Sigmoid colon (tissue), 7 donors: Measurements from ENCODE around the gene SLC26A9. TPM values are rescaled to one million over a fixed set of nuclear protein-coding genes. Genes with fewer than 3 reads are reported as not detected.

Experiments used
- DNase-seq: peaks from one replicate; pipeline ENCODE4 v3.0.0-alpha.2; 2019
- H3K27ac ChIP-seq, 4 donors: fragments of 200-600 bp; sonication (generic); one replicate each; pipeline ENCODE4 v1.5.1; 2016 to 2019; ENCODE audit warnings: mild to moderate bottlenecking in 1 of 4
- H3K27me3 ChIP-seq, 3 donors: fragments of 200-600 bp; sonication (generic); one replicate each; pipeline ENCODE4 v1.5.1; 2019; ENCODE audit warnings: mild to moderate bottlenecking in 1 of 3
- H3K36me3 ChIP-seq, 4 donors: fragments of 200-600 bp; sonication (generic); one replicate each; pipeline ENCODE4 v1.5.1; 2016 to 2019
- H3K4me1 ChIP-seq, 4 donors: fragments of 200-600 bp; sonication (generic); one replicate each; pipeline ENCODE4 v1.5.1; 2017 to 2019
- H3K4me3 ChIP-seq, 4 donors: fragments of 200-600 bp; sonication (generic); one replicate each; pipeline ENCODE4 v1.5.1; 2017 to 2019; ENCODE audit warnings: mild to moderate bottlenecking in 2 of 4, moderate library complexity in 1 of 4
- H3K9me3 ChIP-seq, 4 donors: fragments of 200-600 bp in 3 of 4; sonication (generic) in 3 of 4; one replicate each; pipeline versions ENCODE4 v1.5.1 to v1.6.1; 2013 to 2019
- CTCF ChIP-seq, 4 experiments: fragments of 450-650 bp in 3 of 4; fragments of 200-600 bp in 1 of 4; IDR thresholded peaks; one replicate each; pipeline ENCODE4 v1.5.1; 2016 to 2019; ENCODE audit warnings: antibody characterized with exemption in 4 of 4, mild to moderate bottlenecking in 3 of 4, moderate library complexity in 2 of 4
- EP300 ChIP-seq, 4 donors: sonication (generic); formaldehyde crosslinking; IDR thresholded peaks; one replicate each; pipeline ENCODE4 v1.6.1; 2017; ENCODE audit warnings: antibody characterized with exemption in 4 of 4
- POLR2A ChIP-seq, 2 donors: fragments of 450-650 bp; IDR thresholded peaks; one replicate each; pipeline ENCODE4 v1.6.1; 2016; ENCODE audit warnings: antibody characterized with exemption in 2 of 2, mild to moderate bottlenecking in 2 of 2, moderate library complexity in 2 of 2
- POLR2AphosphoS5 ChIP-seq, 4 donors: sonication (generic); formaldehyde crosslinking; IDR thresholded peaks; one replicate each; pipeline ENCODE4 v1.6.1; 2017; ENCODE audit warnings: antibody characterized with exemption in 4 of 4
- WGBS, 2 donors: extraction: QIAGEN DNeasy Blood & Tissue Kit; methylation state at CpG; one replicate each; pipeline ENCODE4 v1.1.7; 2013; 5-methylcytosine and 5-hydroxymethylcytosine counted together
- intact Hi-C: fragments of 100-400 bp; cut with DNase I; formaldehyde crosslinking; loops from one replicate; pipeline ENCODE4 v1.15.1; 2023
- polyA plus RNA-seq, 3 donors: library from polyadenylated mRNA; stranded (reverse); fragments of 200-250 nt; gene quantifications; one replicate each; pipeline ENCODE4 v1.2.3, GENCODE V29; 2013
- total RNA-seq, 4 donors: library from RNA; depleted of rRNA; stranded (reverse); fragments of >200 nt; gene quantifications; one replicate each; pipeline ENCODE4 v1.1.0, GENCODE V29; 2016
- donor health status: healthy with polysubstance abuse.
- donor health status: Bipolar disorder and iron deficiency.
- donor health status: healthy.

The SLC26A9 gene
- total and polyA plus RNA-seq, 7 donors: 0.60 TPM; not detected in 6

- intact Hi-C loops: no loop called here
- no peak for TF ChIP-seq EP300 (IDR thresholded peaks at IDR 0.05)
- no peak for TF ChIP-seq POLR2A (IDR thresholded peaks at IDR 0.05)
- TF ChIP-seq POLR2AphosphoS5 (IDR thresholded peaks at IDR 0.05): no peak
- no peak for TF ChIP-seq CTCF (IDR thresholded peaks at IDR 0.05)
- no peak for DNase-seq
- no peak overlapping the region for H3K27ac ChIP-seq
- no peaks in the 10 kb centered on the region for H3K4me1 ChIP-seq
- H3K4me3 ChIP-seq: no peak overlapping the region
- 73 to 78% methylated on average over 2 of the region's 2 CpGs for WGBS, 2 donors
- H3K9me3 ChIP-seq: no peaks in the 10 kb centered on the region
- H3K27me3 ChIP-seq: no peaks in the 10 kb centered on the region
- H3K36me3 ChIP-seq: no peaks in the 10 kb centered on the region
These were observed 73.0 kb downstream of the SLC26A9 start for GRCh38 chr1:205870236-205870635.

Other genes starting within 250 kb of the SLC26A9 start
- gene NUCKS1, start 193.3 kb downstream of the SLC26A9 start, total RNA-seq: 100 to 1,000 TPM in 2 of 4 donors, 10 to 100 TPM in 2; 88.9 to 112 (median 98.5) TPM
- 10 to 100 TPM; 22.2 to 39.4 (median 27.0) TPM for gene NUCKS1, start 193.3 kb downstream of the SLC26A9 start, polyA plus RNA-seq
- 10 to 100 TPM; 19.8 to 28.5 (median 23.2) TPM for gene RAB29, start 168.0 kb downstream of the SLC26A9 start, total RNA-seq
- 10 to 100 TPM in 1 of 3 donors, 1 to 10 TPM in 2; 6.9 to 18.1 (median 8.4) TPM for gene RAB29, start 168.0 kb downstream of the SLC26A9 start, polyA plus RNA-seq
- 10 to 100 TPM; 11.4 to 46.3 (median 14.8) TPM for gene SLC41A1, start 130.3 kb downstream of the SLC26A9 start, total RNA-seq
- gene SLC41A1, start 130.3 kb downstream of the SLC26A9 start, polyA plus RNA-seq: 1 to 10 TPM; 1.8 to 7.9 (median 2.3) TPM
- gene PM20D1, start 93.3 kb downstream of the SLC26A9 start, total RNA-seq: under 1 TPM in 1 of 4 donors, not detected in 3; 0.36 TPM
- under 1 TPM in 1 of 3 donors, not detected in 2; 0.19 TPM for gene PM20D1, start 93.3 kb downstream of the SLC26A9 start, polyA plus RNA-seq
- 1 to 10 TPM in 3 of 4 donors, under 1 TPM in 1; 0.27 to 5.3 (median 2.0) TPM for gene RAB7B, start 59.9 kb upstream of the SLC26A9 start, total RNA-seq
- gene RAB7B, start 59.9 kb upstream of the SLC26A9 start, polyA plus RNA-seq: 1 to 10 TPM in 2 of 3 donors, under 1 TPM in 1; 0.69 to 2.1 (median 1.2) TPM
- gene CTSE, start 80.4 kb upstream of the SLC26A9 start, total RNA-seq: not detected
- 1 to 10 TPM; 4.4 to 9.0 (median 8.6) TPM for gene CTSE, start 80.4 kb upstream of the SLC26A9 start, polyA plus RNA-seq
- 1 to 10 TPM in 1 of 4 donors, not detected in 3; 3.6 TPM for gene RHEX, start 109.7 kb upstream of the SLC26A9 start, total RNA-seq
- gene RHEX, start 109.7 kb upstream of the SLC26A9 start, polyA plus RNA-seq: 1 to 10 TPM in 1 of 3 donors, under 1 TPM in 1, not detected in 1; 0.54 to 2.4 TPM
- under 1 TPM in 1 of 4 donors, not detected in 3; 0.36 TPM for gene AVPR1B, start 173.9 kb upstream of the SLC26A9 start, total RNA-seq
- under 1 TPM in 1 of 3 donors, not detected in 2; 0.23 TPM for gene AVPR1B, start 173.9 kb upstream of the SLC26A9 start, polyA plus RNA-seq